A204.1 (cell line): ENCODE results near the gene GALNT17.

Experiments
- FAIRE-seq: peaks from 2 replicates; lab custom pipeline; 2012; peaks lifted over from hg19 to GRCh38; lab: Jason Lieb, UNC

GALNT17 gene

GRCh38 chr7:71342202-71342601 is 210.3 kb downstream of the GALNT17 start:
- no peak for FAIRE-seq

DNA sequence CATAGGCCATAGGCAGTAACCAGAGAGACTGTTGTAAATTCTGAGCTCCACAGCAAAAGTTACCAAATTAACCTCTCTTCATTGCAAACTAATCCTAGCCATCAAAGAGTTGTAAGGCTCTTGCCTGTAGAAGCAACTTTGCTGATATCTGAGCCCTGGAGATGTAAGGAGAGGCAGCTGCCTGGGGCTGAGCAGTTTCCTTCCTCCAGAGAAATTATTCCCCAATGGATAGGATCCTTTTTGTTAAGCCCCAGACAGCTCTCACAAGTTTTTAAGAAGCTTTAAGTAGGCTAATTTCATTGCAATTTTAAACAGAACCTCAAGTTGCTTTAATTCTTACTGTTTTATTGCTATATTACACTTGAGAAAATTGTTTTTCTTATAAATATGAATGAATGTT is 211.1 kb downstream of the GALNT17 start:
- FAIRE-seq = no peak

DNA sequence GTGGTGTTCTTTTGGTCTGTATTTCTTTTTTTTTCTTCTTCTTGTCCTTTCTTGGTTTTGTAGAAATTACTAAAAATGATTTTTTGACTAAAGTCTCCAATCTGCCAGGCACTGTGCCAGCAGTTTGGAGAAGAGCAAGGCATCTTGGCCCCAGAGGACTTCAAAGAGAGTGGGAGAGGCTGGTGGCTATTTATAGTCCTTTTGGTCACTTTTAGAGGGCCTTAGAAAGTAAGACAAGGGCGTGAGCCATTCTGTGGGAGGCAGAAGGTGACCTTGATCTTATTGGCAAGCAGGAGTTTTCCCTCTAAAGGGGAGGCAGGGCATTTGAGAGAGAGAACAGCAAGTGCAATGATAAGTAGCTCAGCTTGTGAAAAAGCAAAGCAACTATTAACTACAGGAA is 211.9 kb downstream of the GALNT17 start:
- FAIRE-seq = no peak

- no peak for FAIRE-seq
Measured at GRCh38 chr7:71345117-71345884, 213.4 kb downstream of the GALNT17 start.

DNA sequence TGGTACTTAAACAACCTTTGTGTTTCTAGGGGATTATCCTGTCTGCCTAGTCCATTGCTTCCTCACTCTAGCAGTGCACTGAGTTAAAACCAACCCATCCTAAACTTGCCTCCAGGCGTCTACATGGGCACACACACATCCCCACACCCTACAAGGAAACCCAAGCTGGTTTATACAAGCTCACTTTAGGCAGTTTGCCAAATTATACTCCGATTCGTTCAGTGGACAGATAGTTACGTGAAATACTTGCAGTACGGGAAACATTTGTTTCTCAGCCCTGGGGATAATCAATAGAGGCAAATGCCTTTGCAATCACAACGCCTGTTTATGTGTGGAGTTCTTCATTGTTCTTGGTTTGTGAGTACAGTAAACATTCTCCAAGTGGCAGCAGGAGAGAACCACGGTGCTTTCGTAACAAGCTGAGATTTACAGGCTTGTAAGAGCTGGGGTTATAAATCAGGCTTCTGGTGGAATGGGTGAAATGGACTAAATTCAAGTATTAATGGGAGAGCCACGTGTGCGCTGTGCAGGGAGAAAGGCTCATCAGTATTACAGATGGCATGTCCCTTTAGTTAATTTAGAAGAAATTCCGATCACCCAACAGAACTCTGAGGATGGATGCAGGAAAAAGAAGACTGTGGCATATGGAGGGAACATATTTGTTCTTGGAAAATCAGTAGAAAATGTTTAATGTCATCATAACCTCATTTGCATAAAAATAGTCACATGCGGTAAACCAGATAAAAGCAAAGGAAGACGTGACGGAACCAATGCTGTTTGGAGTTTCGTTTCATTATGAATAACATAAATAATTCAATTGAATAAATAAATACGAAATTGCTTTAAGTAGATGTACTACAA is 217.1 kb downstream of the GALNT17 start:
- FAIRE-seq = no peak

- no peak for FAIRE-seq
Measured at GRCh38 chr7:71349682-71350481, 217.9 kb downstream of the GALNT17 start.

DNA sequence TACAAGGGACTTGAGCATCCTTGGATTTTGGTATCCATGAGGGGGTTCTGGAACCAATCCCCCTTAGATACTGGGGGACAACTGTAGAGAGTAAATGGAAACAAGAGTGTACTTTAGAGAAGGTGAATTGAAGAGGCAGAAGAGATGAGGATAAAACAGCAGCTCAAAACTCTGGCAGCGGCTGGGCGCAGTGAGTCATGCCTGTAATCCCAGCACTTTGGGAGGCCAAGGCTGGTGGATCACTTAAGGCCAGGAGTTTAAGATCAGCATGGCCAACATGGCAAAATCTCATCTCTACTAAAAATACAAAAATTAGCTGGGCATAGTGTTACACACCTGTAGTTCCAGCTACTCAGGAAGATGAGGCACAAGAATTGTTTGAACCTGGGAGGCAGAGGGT is 218.7 kb downstream of the GALNT17 start:
- no peak for FAIRE-seq

DNA sequence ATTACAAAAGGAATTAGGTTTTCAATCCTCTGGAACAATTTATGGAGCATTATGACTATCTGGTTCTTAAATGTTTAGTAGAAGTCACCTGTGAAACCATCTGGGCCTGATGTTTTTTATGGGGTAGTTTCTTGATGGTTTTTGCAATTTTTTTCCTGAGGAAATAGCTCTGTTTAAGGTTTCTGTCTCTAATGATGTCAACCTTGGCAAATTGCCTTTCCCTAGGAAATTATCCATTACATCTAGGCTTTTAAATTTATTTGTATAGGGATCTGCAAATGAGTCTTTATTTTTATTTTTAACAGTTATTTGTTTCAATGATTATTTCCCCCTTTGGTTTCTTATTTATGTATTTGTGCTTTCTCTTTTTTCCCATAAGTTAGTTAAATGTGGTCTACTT is 222.8 kb downstream of the GALNT17 start:
- FAIRE-seq = no peak

- FAIRE-seq = no peak
Measured at GRCh38 chr7:71361451-71362032, 229.6 kb downstream of the GALNT17 start.

- FAIRE-seq = no peak
Measured at GRCh38 chr7:71362240-71362639, 230.3 kb downstream of the GALNT17 start.

DNA sequence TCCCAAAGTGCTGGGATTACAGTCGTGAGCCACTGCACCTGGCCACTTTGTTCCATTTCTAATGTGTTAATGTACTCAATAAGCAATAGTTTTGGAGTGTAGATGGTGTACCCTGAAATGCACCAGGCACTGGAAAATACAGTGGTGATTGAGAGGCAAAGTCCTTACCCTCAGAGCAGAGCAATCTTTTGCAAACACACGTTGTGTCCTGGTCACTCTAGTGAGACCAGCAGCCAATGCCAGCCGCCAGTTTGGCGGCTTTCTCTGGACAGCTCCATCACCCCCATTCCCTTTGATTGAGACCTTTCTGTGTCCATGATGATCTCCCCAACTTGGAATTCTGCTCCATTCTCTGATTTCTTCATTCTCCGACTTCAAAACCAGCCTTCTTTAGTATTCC is 231.3 kb downstream of the GALNT17 start:
- FAIRE-seq = no peak

GRCh38 chr7:71363627-71364026 is 231.7 kb downstream of the GALNT17 start:
- FAIRE-seq = no peak

- no peak for FAIRE-seq
Measured at GRCh38 chr7:71364551-71364950, 232.6 kb downstream of the GALNT17 start.

GRCh38 chr7:71372991-71373390 is 241.0 kb downstream of the GALNT17 start:
- no peak for FAIRE-seq

GRCh38 chr7:71377062-71377461 is 245.1 kb downstream of the GALNT17 start:
- no peak for FAIRE-seq

DNA sequence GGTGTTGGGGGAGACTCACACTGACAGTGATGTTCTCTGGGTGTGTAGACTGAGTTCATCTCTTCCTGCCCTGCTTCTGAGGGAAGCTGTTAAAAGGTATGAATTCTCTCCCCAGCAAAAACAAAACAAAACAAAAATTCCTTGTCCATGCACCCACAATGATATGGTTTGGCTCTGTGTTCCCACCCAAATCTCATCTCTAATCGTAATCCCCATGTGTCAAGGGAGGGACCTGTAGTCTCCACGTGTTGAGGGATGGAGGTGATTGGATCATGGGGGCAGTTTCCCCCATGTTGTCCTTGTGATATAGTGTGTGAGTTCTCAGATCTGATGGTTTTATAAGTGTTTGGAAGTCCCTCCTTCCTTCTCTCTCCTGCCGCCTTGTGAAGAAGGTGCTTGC is 245.5 kb downstream of the GALNT17 start:
- no peak for FAIRE-seq

GRCh38 chr7:71384094-71384493 is 252.2 kb downstream of the GALNT17 start:
- FAIRE-seq = no peak

GRCh38 chr7:71385330-71385729 is 253.4 kb downstream of the GALNT17 start:
- no peak for FAIRE-seq

DNA sequence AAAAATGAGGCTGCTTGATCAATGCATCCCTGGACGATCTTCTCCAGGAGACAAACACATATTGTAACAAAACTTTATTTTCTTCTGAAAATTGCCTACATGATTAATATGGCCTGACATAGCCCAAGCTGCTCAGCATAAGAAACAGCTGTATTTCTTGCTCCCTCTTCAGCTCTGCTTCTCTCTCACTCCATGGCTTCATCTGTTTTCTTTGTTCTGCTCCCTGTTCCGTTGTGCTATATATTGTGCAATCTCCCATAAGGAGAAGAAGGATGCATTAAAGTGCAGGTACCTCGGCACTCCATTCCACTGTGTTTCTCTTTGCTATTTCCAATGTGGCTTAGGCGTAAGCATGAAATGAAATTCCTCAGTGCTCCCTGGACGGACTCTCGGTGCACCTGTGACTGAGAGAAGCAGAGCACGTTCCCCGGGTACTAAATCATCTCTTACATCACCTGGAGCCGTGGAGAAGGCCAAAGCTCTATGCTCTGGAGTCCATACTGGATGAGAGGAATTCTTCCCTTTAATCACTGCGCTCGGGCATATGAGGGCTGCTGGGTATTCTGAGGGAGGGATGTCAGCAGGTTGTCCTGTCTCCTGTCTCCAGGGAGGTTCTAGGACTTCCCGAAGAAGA is 254.3 kb downstream of the GALNT17 start:
- FAIRE-seq = no peak

- FAIRE-seq = no peak
Measured at GRCh38 chr7:71388181-71388580, 256.2 kb downstream of the GALNT17 start.

DNA sequence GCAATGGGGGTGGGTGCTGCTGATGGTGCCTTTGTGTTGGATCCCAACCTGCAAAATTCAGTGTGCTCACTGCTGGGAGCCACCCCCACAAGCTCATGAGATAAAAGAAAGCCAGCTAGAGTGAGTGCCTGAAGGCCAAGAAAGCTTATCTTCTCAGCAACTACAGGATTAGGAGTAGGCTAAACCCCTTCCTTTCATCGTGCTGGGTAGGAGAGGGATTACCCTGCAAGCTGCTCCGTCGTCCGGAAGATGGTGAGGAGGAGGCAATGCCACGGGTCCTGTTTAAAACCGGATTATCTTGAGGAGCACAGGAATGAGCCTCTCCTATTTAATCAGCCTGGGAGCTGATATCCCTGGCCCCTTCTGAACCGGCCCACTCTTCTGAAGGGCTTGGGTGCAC is 258.0 kb downstream of the GALNT17 start:
- FAIRE-seq = no peak

DNA sequence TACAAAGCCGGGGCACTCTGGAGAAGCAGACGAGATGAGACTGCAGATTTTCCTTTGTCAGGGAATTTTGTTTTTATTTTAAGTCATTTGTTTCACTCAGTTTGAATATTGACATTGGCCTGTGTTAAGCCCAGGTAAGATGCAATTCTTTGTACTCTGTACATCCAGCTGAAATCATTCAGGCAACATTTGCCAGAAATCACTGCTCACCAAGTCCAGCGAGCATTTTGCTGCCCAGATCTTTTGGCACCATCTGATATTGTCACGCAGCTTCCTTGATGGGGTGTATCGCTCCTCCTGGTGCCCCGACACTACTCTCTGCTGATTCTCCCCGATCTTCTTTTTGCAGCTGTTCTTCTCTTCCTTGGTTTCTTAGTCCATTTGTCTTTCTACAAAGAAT is 261.7 kb downstream of the GALNT17 start:
- no peak for FAIRE-seq
